GM20000 (cell line): Measurements from ENCODE around the gene CCL11.
"Not testable (repeated sequence)": the region's sequence is repeated elsewhere in the genome, so short reads cannot be mapped to it uniquely, and the experiment has no call there.

Source experiments
- DNase-seq: peaks from one replicate; pipeline ENCODE4 v3.0.0; 2012; ENCODE audit warnings: low spot score
- CTCF ChIP-seq: IDR thresholded peaks from 2 replicates; pipeline ENCODE4 v1.5.1; 2012; ENCODE audit warnings: mild to moderate bottlenecking, control low read depth; ENCODE audit errors: extremely low read depth, missing control alignments

CCL11 gene

GRCh38 chr17:34319039-34319483 lies 33.5 kb downstream of the CCL11 start, which contains the start of gene CCL8:
TSS of gene CCL8 (plus strand) at chr17:34319435. CDS start at chr17:34319502, 67 bp downstream.
- no peak for DNase-seq
- no peak for TF ChIP-seq CTCF

GRCh38 chr17:34321964-34322363 lies 36.4 kb downstream of the CCL11 start:
- no peak for TF ChIP-seq CTCF
- DNase-seq = no peak

GRCh38 chr17:34327580-34327979 lies 42.0 kb downstream of the CCL11 start:
- DNase-seq = not testable (repeated sequence)

- no peak for TF ChIP-seq CTCF
- no peak for DNase-seq
Observed at GRCh38 chr17:34337701-34338100, 52.2 kb downstream of the CCL11 start.
